GM19193 (cell line): ENCODE results near the gene IGFBP5.

Experiments
- POLR2A ChIP-seq: IDR thresholded peaks from 4 replicates; pipeline ENCODE4 v1.6.1; 2011; ENCODE audit not compliant: insufficient read depth, insufficient read length; ENCODE audit errors: extremely low read depth

IGFBP5 gene

GRCh38 chr2:216696321-216696720 lies 972 bp upstream of the IGFBP5 start:
- no peak for TF ChIP-seq POLR2A

GRCh38 chr2:216694826-216695217 lies 527 bp downstream of the IGFBP5 start:
- no peak for TF ChIP-seq POLR2A

GRCh38 chr2:216694082-216694825 lies 1.1 kb downstream of the IGFBP5 start:
- TF ChIP-seq POLR2A: no peak

- TF ChIP-seq POLR2A: no peak
Observed at GRCh38 chr2:216693414-216694080, 1.8 kb downstream of the IGFBP5 start.

GRCh38 chr2:216692636-216693413 lies 2.5 kb downstream of the IGFBP5 start:
- no peak for TF ChIP-seq POLR2A

GRCh38 chr2:216690853-216691741 lies 4.3 kb downstream of the IGFBP5 start:
- TF ChIP-seq POLR2A: no peak

- TF ChIP-seq POLR2A: no peak
Observed at GRCh38 chr2:216690456-216690852, 4.9 kb downstream of the IGFBP5 start.

- TF ChIP-seq POLR2A: no peak
Observed at GRCh38 chr2:216689397-216689796, 6.0 kb downstream of the IGFBP5 start.

- no peak for TF ChIP-seq POLR2A
Observed at GRCh38 chr2:216688731-216689340, 6.5 kb downstream of the IGFBP5 start.

GRCh38 chr2:216687646-216688045 lies 7.7 kb downstream of the IGFBP5 start:
- no peak for TF ChIP-seq POLR2A

GRCh38 chr2:216687111-216687510 lies 8.2 kb downstream of the IGFBP5 start:
- TF ChIP-seq POLR2A: no peak

- TF ChIP-seq POLR2A: no peak
Observed at GRCh38 chr2:216685327-216685875, 9.9 kb downstream of the IGFBP5 start.

GRCh38 chr2:216683846-216684245 lies 11.5 kb downstream of the IGFBP5 start:
- TF ChIP-seq POLR2A: no peak

- TF ChIP-seq POLR2A: no peak
Observed at GRCh38 chr2:216681683-216682082, 13.7 kb downstream of the IGFBP5 start.
